Vagina (tissue), 2 donors: Measurements from ENCODE around the gene TBC1D7. TPM values are rescaled to one million over a fixed set of nuclear protein-coding genes. Genes with fewer than 3 reads are reported as not detected.

Experiments used
- DNase-seq, 2 donors: peaks; one replicate each; pipeline ENCODE4 v3.0.0-alpha.2; 2017; ENCODE audit errors: extremely low spot score in 2 of 2
- H3K27ac ChIP-seq: fragments of 200-600 bp; sonication (generic); one replicate; pipeline ENCODE4 v1.5.1; 2019
- H3K27me3 ChIP-seq: fragments of 200-600 bp; sonication (generic); one replicate; pipeline ENCODE4 v1.5.1; 2019
- H3K36me3 ChIP-seq, 2 donors: fragments of 200-600 bp; sonication (generic); one replicate each; pipeline ENCODE4 v1.5.1; 2017 to 2019
- H3K4me1 ChIP-seq: fragments of 200-600 bp; sonication (generic); one replicate; pipeline ENCODE4 v1.5.1; 2019
- H3K4me3 ChIP-seq, 2 donors: fragments of 200-600 bp; sonication (generic); 1 replicate in 1 of 2; 2 replicates in 1 of 2; pipeline ENCODE4 v1.5.1; 2016 to 2019
- H3K9me3 ChIP-seq: fragments of 200-600 bp; sonication (generic); one replicate; pipeline ENCODE4 v1.5.1; 2019
- CTCF ChIP-seq, 3 experiments: fragments of 450-650 bp in 2 of 3; fragments of 200-600 bp in 1 of 3; sonication (generic) in 1 of 3; IDR thresholded peaks; one replicate each; pipeline ENCODE4 v1.5.1; 2017 to 2019; ENCODE audit warnings: antibody characterized with exemption in 3 of 3, mild to moderate bottlenecking in 2 of 3, moderate library complexity in 2 of 3
- POLR2A ChIP-seq, 2 donors: fragments of 450-650 bp; IDR thresholded peaks; one replicate each; pipeline ENCODE4 v1.6.1; 2017; ENCODE audit warnings: antibody characterized with exemption in 2 of 2, mild to moderate bottlenecking in 2 of 2, moderate library complexity in 2 of 2
- POLR2AphosphoS5 ChIP-seq, 2 donors: sonication (generic); formaldehyde crosslinking; IDR thresholded peaks; one replicate each; pipeline ENCODE4 v1.9.0; 2017; ENCODE audit warnings: antibody characterized with exemption in 2 of 2, mild to moderate bottlenecking in 2 of 2, low read depth in 1 of 2; ENCODE audit not compliant: insufficient read depth in 1 of 2
- intact Hi-C: fragments of 100-400 bp; cut with DNase I; formaldehyde crosslinking; loops from one replicate; pipeline ENCODE4 v1.15.1; 2023
- total RNA-seq: library from RNA; depleted of rRNA; stranded (reverse); fragments of >200 nt; gene quantifications from one replicate; pipeline ENCODE4 v1.2.3, GENCODE V29; 2016

Gene TBC1D7
- total RNA-seq, 1 donor from 2014 or later: 13.0 TPM

DNA sequence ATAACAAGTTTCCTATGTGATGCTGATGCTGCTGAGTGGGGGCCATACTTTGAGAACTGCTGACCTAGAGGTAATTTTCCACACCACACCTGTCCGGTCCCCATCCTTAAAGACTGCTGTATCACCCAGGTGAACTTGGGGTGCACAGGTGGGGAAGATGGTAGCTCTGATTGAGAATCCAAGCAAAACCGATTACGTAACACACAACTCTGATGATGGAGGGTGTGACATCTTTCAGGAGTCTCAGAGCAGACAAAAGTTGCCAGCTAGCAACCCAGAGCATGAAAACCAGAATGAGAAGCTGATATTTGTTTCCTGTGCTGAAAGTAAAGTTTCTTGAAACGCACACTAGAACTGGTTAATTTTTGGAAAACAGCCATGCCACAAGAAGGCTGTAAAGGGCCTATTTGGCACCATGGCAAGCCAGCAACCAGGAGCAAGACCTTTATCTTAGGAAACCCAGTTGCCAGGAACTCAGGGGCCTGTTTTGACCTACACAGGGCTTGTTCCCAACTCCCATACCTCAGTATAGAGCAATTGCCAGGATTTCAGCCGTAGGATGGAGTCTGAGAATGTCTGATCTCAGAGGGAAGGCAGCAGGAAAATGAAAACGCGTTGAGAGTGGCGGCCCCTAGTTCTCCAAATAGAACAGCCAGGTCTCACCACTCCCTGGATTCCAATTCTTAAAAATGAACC, 21.6 kb upstream of the TBC1D7 start:
- no peak overlapping the region for H3K4me3 ChIP-seq
- no peaks in the 10 kb centered on the region for H3K9me3 ChIP-seq
- H3K27ac ChIP-seq: no peak overlapping the region
- TF ChIP-seq CTCF (IDR thresholded peaks at IDR 0.05) (no peak), POLR2A (IDR thresholded peaks at IDR 0.05) (no peak)
- no peak for DNase-seq
- H3K4me1 ChIP-seq: peaks cover 15% of the 10 kb centered on the region
- H3K36me3 ChIP-seq: no peaks in the 10 kb centered on the region
- H3K27me3 ChIP-seq: no peaks in the 10 kb centered on the region
- intact Hi-C loops: no loop called here

- H3K27ac ChIP-seq: no peak overlapping the region
- no peaks in the 10 kb centered on the region for H3K9me3 ChIP-seq
- intact Hi-C loops: no loop called here
- H3K36me3 ChIP-seq: no peaks in the 10 kb centered on the region
- H3K4me1 ChIP-seq: peaks cover under 1% of the 10 kb centered on the region
- no peak overlapping the region for H3K4me3 ChIP-seq
- no peaks in the 10 kb centered on the region for H3K27me3 ChIP-seq
- no peak for TF ChIP-seq CTCF (IDR thresholded peaks at IDR 0.05)
- TF ChIP-seq POLR2A (IDR thresholded peaks at IDR 0.05): no peak
- TF ChIP-seq POLR2AphosphoS5 (IDR thresholded peaks at IDR 0.05; ENCODE audit: insufficient read depth in 1 of 2, low read depth in 1 of 2): no peak
- DNase-seq: no peak
Observed at GRCh38 chr6:13348334-13349113, 20.2 kb upstream of the TBC1D7 start.

DNA sequence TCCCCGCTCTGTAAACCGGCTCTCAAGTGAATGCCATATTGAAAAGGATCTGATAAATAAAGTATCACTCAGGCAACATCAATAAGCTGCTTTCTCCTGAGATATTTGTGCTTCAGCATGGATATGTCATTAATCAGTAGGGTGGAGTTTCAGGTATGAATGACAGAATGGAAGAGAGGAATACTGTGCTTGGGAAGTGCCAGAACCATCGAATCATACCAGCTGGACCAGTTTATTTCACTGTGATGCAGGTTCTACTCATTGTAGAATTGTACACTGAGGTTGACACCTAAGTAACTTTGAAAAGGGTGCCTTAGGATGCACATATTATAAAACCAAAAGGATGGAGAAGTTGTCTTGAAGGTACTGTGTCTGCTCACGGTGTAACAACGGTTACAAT, 17.9 kb upstream of the TBC1D7 start:
- TF ChIP-seq POLR2AphosphoS5 (IDR thresholded peaks at IDR 0.05; ENCODE audit: insufficient read depth in 1 of 2, low read depth in 1 of 2) (no peak), POLR2A (IDR thresholded peaks at IDR 0.05) (no peak), CTCF (IDR thresholded peaks at IDR 0.05) (no peak)
- Histone ChIP-seq H3K36me3 (no peaks in the 10 kb centered on the region), H3K9me3 (no peaks in the 10 kb centered on the region), H3K4me1 (no peaks in the 10 kb centered on the region), H3K27ac (no peak overlapping the region), H3K27me3 (no peaks in the 10 kb centered on the region), H3K4me3 (no peak overlapping the region)
- DNase-seq: no peak
- intact Hi-C loops: no loop called here

- intact Hi-C loops: no loop called here
- Histone ChIP-seq H3K27ac (no peak overlapping the region), H3K9me3 (no peaks in the 10 kb centered on the region), H3K4me3 (no peak overlapping the region), H3K36me3 (no peaks in the 10 kb centered on the region), H3K27me3 (no peaks in the 10 kb centered on the region), H3K4me1 (no peaks in the 10 kb centered on the region)
- TF ChIP-seq POLR2A (IDR thresholded peaks at IDR 0.05) (no peak), CTCF (IDR thresholded peaks at IDR 0.05) (no peak), POLR2AphosphoS5 (IDR thresholded peaks at IDR 0.05; ENCODE audit: insufficient read depth in 1 of 2, low read depth in 1 of 2) (no peak)
- DNase-seq: no peak
Observed at GRCh38 chr6:13342414-13343019, 14.2 kb upstream of the TBC1D7 start.
